Type B pancreatic cell (in vitro differentiated cells): ENCODE results near the gene HSPG2. TPM values are rescaled to one million over a fixed set of nuclear protein-coding genes. Genes with fewer than 3 reads are reported as not detected.

Experiments
- DNase-seq: peaks from one replicate; pipeline ENCODE4 v3.0.0; 2021; ENCODE audit warnings: mixed read lengths; ENCODE audit not compliant: unreplicated experiment; ENCODE audit errors: extremely low spot score
- H3K27ac Mint-ChIP-seq: 2 replicates; pipeline ENCODE4 v1.8.0; 2021; ENCODE audit warnings: mild to moderate bottlenecking, mixed read lengths
- H3K27me3 Mint-ChIP-seq: 2 replicates; pipeline ENCODE4 v1.8.0; 2021; ENCODE audit warnings: mixed read lengths
- H3K36me3 Mint-ChIP-seq: 2 replicates; pipeline ENCODE4 v1.8.0; 2021; ENCODE audit warnings: mixed read lengths
- H3K4me1 Mint-ChIP-seq: one replicate; pipeline ENCODE4 v1.8.0; 2021; ENCODE audit warnings: mixed read lengths; ENCODE audit not compliant: unreplicated experiment
- H3K4me3 Mint-ChIP-seq: 2 replicates; pipeline ENCODE4 v1.8.0; 2021; ENCODE audit warnings: mild to moderate bottlenecking, mixed read lengths
- H3K9me3 Mint-ChIP-seq: 2 replicates; pipeline ENCODE4 v1.8.0; 2021; ENCODE audit warnings: mixed read lengths
- CTCF ChIP-seq: fragments of 200-600 bp; sonication (generic); conservative IDR thresholded peaks from 2 replicates; pipeline ENCODE4 v1.5.0; 2021; ENCODE audit warnings: antibody characterized with exemption, mild to moderate bottlenecking
- total RNA-seq: library from RNA; stranded (reverse); gene quantifications from 2 replicates; pipeline ENCODE4 v1.2.1, GENCODE V29; 2021; ENCODE audit warnings: low replicate concordance

Gene HSPG2
- total RNA-seq, 1 donor from 2014 or later = 130 TPM

GRCh38 chr1:21860971-21861370 lies 76.1 kb downstream of the HSPG2 start:
- Mint-ChIP-seq H3K4me3 (no peak overlapping the region), H3K9me3 (no peaks in the 10 kb centered on the region), H3K4me1 (no peaks in the 10 kb centered on the region), H3K27me3 (no peaks in the 10 kb centered on the region), H3K36me3 (peaks cover 14% of the 10 kb centered on the region), H3K27ac (no peak overlapping the region)
- no peak for DNase-seq
- TF ChIP-seq CTCF = no peak

GRCh38 chr1:21859669-21860179 lies 77.4 kb downstream of the HSPG2 start:
- H3K27ac Mint-ChIP-seq = no peak overlapping the region
- H3K27me3 Mint-ChIP-seq = no peaks in the 10 kb centered on the region
- H3K4me3 Mint-ChIP-seq = no peak overlapping the region
- TF ChIP-seq CTCF = no peak
- H3K4me1 Mint-ChIP-seq = no peaks in the 10 kb centered on the region
- no peaks in the 10 kb centered on the region for H3K9me3 Mint-ChIP-seq
- peaks cover 14% of the 10 kb centered on the region for H3K36me3 Mint-ChIP-seq
- DNase-seq = no peak

- no peak for DNase-seq
- Mint-ChIP-seq H3K9me3 (no peaks in the 10 kb centered on the region), H3K27ac (no peak overlapping the region), H3K27me3 (no peaks in the 10 kb centered on the region), H3K36me3 (peaks cover 14% of the 10 kb centered on the region), H3K4me3 (no peak overlapping the region), H3K4me1 (no peaks in the 10 kb centered on the region)
- TF ChIP-seq CTCF = no peak
Measured at GRCh38 chr1:21857840-21858670, 79.1 kb downstream of the HSPG2 start.

- Mint-ChIP-seq H3K27ac (no peak overlapping the region), H3K36me3 (peaks cover 14% of the 10 kb centered on the region), H3K27me3 (no peaks in the 10 kb centered on the region), H3K9me3 (no peaks in the 10 kb centered on the region), H3K4me3 (no peak overlapping the region), H3K4me1 (no peaks in the 10 kb centered on the region)
- no peak for TF ChIP-seq CTCF
- no peak for DNase-seq
Measured at GRCh38 chr1:21857142-21857839, 79.8 kb downstream of the HSPG2 start.

- H3K4me3 Mint-ChIP-seq = no peak overlapping the region
- no peaks in the 10 kb centered on the region for H3K9me3 Mint-ChIP-seq
- peaks cover 3% of the 10 kb centered on the region for H3K36me3 Mint-ChIP-seq
- no peak overlapping the region for H3K27ac Mint-ChIP-seq
- no peak for TF ChIP-seq CTCF
- DNase-seq = no peak
- H3K4me1 Mint-ChIP-seq = no peaks in the 10 kb centered on the region
- H3K27me3 Mint-ChIP-seq = no peaks in the 10 kb centered on the region
Measured at GRCh38 chr1:21855257-21856096, 81.6 kb downstream of the HSPG2 start.
